ENCODE measurements around the gene CD200. TPM values are rescaled to one million over a fixed set of nuclear protein-coding genes. Genes with fewer than 3 reads are reported as not detected.

Gene CD200
- total and polyA plus RNA-seq, 4 donors: 0.10 to 0.28 (median 0.20) TPM

DNA sequence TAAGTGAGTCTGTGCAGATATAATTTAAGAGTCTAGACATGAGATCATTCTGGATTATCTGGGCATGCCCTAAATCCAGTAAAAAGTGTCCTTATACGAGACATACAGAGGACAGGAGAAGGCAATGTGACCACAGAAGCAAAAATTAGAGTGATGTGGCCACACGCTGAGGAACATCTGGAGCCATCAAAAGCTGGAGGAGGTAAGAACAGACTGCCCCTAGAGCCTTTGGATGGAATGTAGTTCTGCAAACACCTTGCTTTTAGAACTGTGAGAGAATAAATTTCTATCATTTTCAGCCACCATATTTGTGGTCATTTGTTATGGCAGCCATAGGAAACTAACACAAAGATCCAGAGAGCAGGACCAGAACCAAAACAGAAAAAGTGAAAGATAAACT, 41.0 kb downstream of the CD200 start:
- no peak for DNase-seq (ENCODE audit: low spot score)
- TF ChIP-seq HNF4G (IDR thresholded peaks at IDR 0.05) (no peak), REST (IDR thresholded peaks at IDR 0.05) (no peak), SP1 (IDR thresholded peaks at IDR 0.05) (no peak), GABPA (IDR thresholded peaks at IDR 0.05 in 1 of 2, conservative IDR thresholded peaks at IDR 0.05 in 1 of 2) (no peak), RXRA (IDR thresholded peaks at IDR 0.05) (no peak), HNF4A (conservative IDR thresholded peaks at IDR 0.05) (no peak), FOXA1 (IDR thresholded peaks at IDR 0.05) (no peak), RAD21 (IDR thresholded peaks at IDR 0.05) (no peak), TAF1 (conservative IDR thresholded peaks at IDR 0.05) (no peak), NR2F2 (IDR thresholded peaks at IDR 0.05) (no peak)
- TF ChIP-seq, protein P1, sequence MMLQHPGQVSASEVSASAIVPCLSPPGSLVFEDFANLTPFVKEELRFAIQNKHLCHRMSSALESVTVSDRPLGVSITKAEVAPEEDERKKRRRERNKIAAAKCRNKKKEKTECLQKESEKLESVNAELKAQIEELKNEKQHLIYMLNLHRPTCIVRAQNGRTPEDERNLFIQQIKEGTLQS (IDR thresholded peaks at IDR 0.05): no peak
- TF ChIP-seq, protein P2, sequence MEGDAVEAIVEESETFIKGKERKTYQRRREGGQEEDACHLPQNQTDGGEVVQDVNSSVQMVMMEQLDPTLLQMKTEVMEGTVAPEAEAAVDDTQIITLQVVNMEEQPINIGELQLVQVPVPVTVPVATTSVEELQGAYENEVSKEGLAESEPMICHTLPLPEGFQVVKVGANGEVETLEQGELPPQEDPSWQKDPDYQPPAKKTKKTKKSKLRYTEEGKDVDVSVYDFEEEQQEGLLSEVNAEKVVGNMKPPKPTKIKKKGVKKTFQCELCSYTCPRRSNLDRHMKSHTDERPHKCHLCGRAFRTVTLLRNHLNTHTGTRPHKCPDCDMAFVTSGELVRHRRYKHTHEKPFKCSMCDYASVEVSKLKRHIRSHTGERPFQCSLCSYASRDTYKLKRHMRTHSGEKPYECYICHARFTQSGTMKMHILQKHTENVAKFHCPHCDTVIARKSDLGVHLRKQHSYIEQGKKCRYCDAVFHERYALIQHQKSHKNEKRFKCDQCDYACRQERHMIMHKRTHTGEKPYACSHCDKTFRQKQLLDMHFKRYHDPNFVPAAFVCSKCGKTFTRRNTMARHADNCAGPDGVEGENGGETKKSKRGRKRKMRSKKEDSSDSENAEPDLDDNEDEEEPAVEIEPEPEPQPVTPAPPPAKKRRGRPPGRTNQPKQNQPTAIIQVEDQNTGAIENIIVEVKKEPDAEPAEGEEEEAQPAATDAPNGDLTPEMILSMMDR (IDR thresholded peaks at IDR 0.05; ENCODE audit: low read depth, low read length, missing input control): no peak
- TF ChIP-seq, protein P3, sequence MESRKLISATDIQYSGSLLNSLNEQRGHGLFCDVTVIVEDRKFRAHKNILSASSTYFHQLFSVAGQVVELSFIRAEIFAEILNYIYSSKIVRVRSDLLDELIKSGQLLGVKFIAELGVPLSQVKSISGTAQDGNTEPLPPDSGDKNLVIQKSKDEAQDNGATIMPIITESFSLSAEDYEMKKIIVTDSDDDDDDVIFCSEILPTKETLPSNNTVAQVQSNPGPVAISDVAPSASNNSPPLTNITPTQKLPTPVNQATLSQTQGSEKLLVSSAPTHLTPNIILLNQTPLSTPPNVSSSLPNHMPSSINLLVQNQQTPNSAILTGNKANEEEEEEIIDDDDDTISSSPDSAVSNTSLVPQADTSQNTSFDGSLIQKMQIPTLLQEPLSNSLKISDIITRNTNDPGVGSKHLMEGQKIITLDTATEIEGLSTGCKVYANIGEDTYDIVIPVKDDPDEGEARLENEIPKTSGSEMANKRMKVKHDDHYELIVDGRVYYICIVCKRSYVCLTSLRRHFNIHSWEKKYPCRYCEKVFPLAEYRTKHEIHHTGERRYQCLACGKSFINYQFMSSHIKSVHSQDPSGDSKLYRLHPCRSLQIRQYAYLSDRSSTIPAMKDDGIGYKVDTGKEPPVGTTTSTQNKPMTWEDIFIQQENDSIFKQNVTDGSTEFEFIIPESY (IDR thresholded peaks at IDR 0.05): no peak
- H3K27me3 ChIP-seq (ENCODE audit: control insufficient read depth in 4 of 4, insufficient read depth in 4 of 4, low read length in 3 of 4): peaks cover 0 to 9% (median 0%) of the 10 kb centered on the region in 4 donors
- H3K9ac ChIP-seq (ENCODE audit: low read depth in 1 of 2, low read length in 2 of 2): no peak overlapping the region
- H3K36me3 ChIP-seq (ENCODE audit: control insufficient read depth in 4 of 4, insufficient read depth in 3 of 4, low read depth in 1 of 4, low read length in 3 of 4): peaks cover 0 to 1% (median 0%) of the 10 kb centered on the region in 4 donors
- H3K4me1 ChIP-seq (ENCODE audit: control insufficient read depth in 4 of 4, insufficient read depth in 4 of 4, low read length in 3 of 4): peaks cover 0 to 2% (median 0%) of the 10 kb centered on the region in 4 donors
- 86% methylated on average over 2 of the region's 2 CpGs for WGBS
- H3K4me3 ChIP-seq (ENCODE audit: low read depth in 1 of 3, low read length in 3 of 3): no peak overlapping the region
- no peaks in the 10 kb centered on the region for H3K9me3 ChIP-seq (ENCODE audit: control insufficient read depth in 4 of 4, low read length in 3 of 4)
- no peak overlapping the region for H3K27ac ChIP-seq (ENCODE audit: low read depth in 1 of 2, low read length in 2 of 2)

- 72% methylated on average over 5 of the region's 5 CpGs for WGBS
Measured at GRCh38 chr3:112374333-112374734, 41.4 kb downstream of the CD200 start.

More at GRCh38 chr3:112374333-112374734, 41.4 kb downstream of the CD200 start:
- no peak for TF ChIP-seq EGR1 (IDR thresholded peaks at IDR 0.05; ENCODE audit: low read depth in 2 of 2)
- peak in 1 of 2 donors; percentile 5 for TF ChIP-seq HNF4A (conservative IDR thresholded peaks at IDR 0.05)
- peaks cover 0 to 2% (median 0%) of the 10 kb centered on the region in 4 donors for H3K4me1 ChIP-seq (ENCODE audit: control insufficient read depth in 4 of 4, insufficient read depth in 4 of 4, low read length in 3 of 4)
- no peak overlapping the region for H3K27ac ChIP-seq (ENCODE audit: low read depth in 1 of 2, low read length in 2 of 2)
- peaks cover 0 to 1% (median 0%) of the 10 kb centered on the region in 4 donors for H3K36me3 ChIP-seq (ENCODE audit: control insufficient read depth in 4 of 4, insufficient read depth in 3 of 4, low read depth in 1 of 4, low read length in 3 of 4)
- H3K4me3 ChIP-seq (ENCODE audit: low read depth in 1 of 3, low read length in 3 of 3): no peak overlapping the region
- no peak overlapping the region for H3K9ac ChIP-seq (ENCODE audit: low read depth in 1 of 2, low read length in 2 of 2)
- no peaks in the 10 kb centered on the region for H3K9me3 ChIP-seq (ENCODE audit: control insufficient read depth in 4 of 4, low read length in 3 of 4)
- no peak for DNase-seq (ENCODE audit: low spot score)
- peaks cover 0 to 9% (median 0%) of the 10 kb centered on the region in 4 donors for H3K27me3 ChIP-seq (ENCODE audit: control insufficient read depth in 4 of 4, insufficient read depth in 4 of 4, low read length in 3 of 4)
